Esophagus muscularis mucosa (tissue), 4 donors: ENCODE measurements around the gene HELZ. TPM values are rescaled to one million over a fixed set of nuclear protein-coding genes. Genes with fewer than 3 reads are reported as not detected.

Experiments
- DNase-seq: peaks from one replicate; pipeline ENCODE4 v3.0.0-alpha.2; 2017; ENCODE audit errors: extremely low spot score
- H3K27ac ChIP-seq, 4 donors: fragments of 200-600 bp; sonication (generic); replicated peaks in 1 of 4; 1 replicate in 3 of 4; 2 replicates in 1 of 4; pipeline ENCODE4 v1.5.1; 2016 to 2019; ENCODE audit warnings: mild to moderate bottlenecking in 1 of 4
- H3K27me3 ChIP-seq, 4 donors: fragments of 200-600 bp; sonication (generic); one replicate each; pipeline versions ENCODE4 v1.5.1 to v1.6.0; 2016 to 2019
- H3K36me3 ChIP-seq, 4 donors: fragments of 200-600 bp; sonication (generic); one replicate each; pipeline ENCODE4 v1.5.1; 2016 to 2019
- H3K4me1 ChIP-seq, 4 donors: fragments of 200-600 bp; sonication (generic); one replicate each; pipeline ENCODE4 v1.5.1; 2016 to 2019
- H3K4me3 ChIP-seq, 4 donors: fragments of 200-600 bp; sonication (generic); 1 replicate in 2 of 4; 2 replicates in 2 of 4; pipeline ENCODE4 v1.5.1; 2016 to 2019; ENCODE audit warnings: mild to moderate bottlenecking in 4 of 4, moderate library complexity in 1 of 4
- H3K9me3 ChIP-seq, 4 donors: fragments of 200-600 bp; sonication (generic); 1 replicate in 3 of 4; 2 replicates in 1 of 4; pipeline ENCODE4 v1.5.1; 2016 to 2019
- CTCF ChIP-seq, 3 experiments: fragments of 200-600 bp in 2 of 3; fragments of 450-650 bp in 1 of 3; sonication (generic) in 2 of 3; IDR thresholded peaks; one replicate each; pipeline ENCODE4 v1.5.1; 2017 to 2019; ENCODE audit warnings: antibody characterized with exemption in 3 of 3, mild to moderate bottlenecking in 2 of 3, moderate library complexity in 1 of 3
- EP300 ChIP-seq: sonication (generic); formaldehyde crosslinking; IDR thresholded peaks from one replicate; pipeline ENCODE4 v1.6.1; 2017; ENCODE audit warnings: antibody characterized with exemption
- POLR2A ChIP-seq: fragments of 450-650 bp; IDR thresholded peaks from one replicate; pipeline ENCODE4 v1.6.1; 2017; ENCODE audit warnings: antibody characterized with exemption, moderate library complexity, mild to moderate bottlenecking, low read depth
- POLR2AphosphoS5 ChIP-seq, 2 donors: sonication (generic); formaldehyde crosslinking; IDR thresholded peaks; one replicate each; pipeline ENCODE4 v1.6.1; 2017; ENCODE audit warnings: antibody characterized with exemption in 2 of 2
- WGBS: methylation state at CpG from one replicate; pipeline ENCODE4 v1.1.5; 2018; 5-methylcytosine and 5-hydroxymethylcytosine counted together
- intact Hi-C: fragments of 100-400 bp; cut with DNase I; formaldehyde crosslinking; loops from one replicate; pipeline ENCODE4 v1.15.1; 2023
- total RNA-seq, 4 donors: library from RNA; depleted of rRNA; stranded (reverse); fragments of >200 nt; gene quantifications; one replicate each; pipeline versions ENCODE4 v1.1.0 to v1.2.1, GENCODE V29; 2016

HELZ gene
- total RNA-seq, 4 donors from 2014 or later: 35.0 to 62.3 (median 45.8) TPM

GRCh38 chr17:67050066-67050465 lies 194.9 kb downstream of the HELZ start:
- H3K36me3 ChIP-seq: no peaks in the 10 kb centered on the region
- intact Hi-C loops: no loop called here
- peaks cover 0 to 28% (median 18%) of the 10 kb centered on the region in 4 donors for H3K9me3 ChIP-seq
- H3K27ac ChIP-seq: no peak overlapping the region
- no peak for TF ChIP-seq POLR2AphosphoS5 (IDR thresholded peaks at IDR 0.05)
- TF ChIP-seq EP300: no peak
- WGBS: 83% methylated on average over 1 of the region's 1 CpG
- H3K4me1 ChIP-seq: peaks cover 0 to 1% (median 0%) of the 10 kb centered on the region in 4 donors
- no peaks in the 10 kb centered on the region for H3K27me3 ChIP-seq
- no peak for DNase-seq
- H3K4me3 ChIP-seq: no peak overlapping the region

GRCh38 chr17:67049025-67049739 lies 195.8 kb downstream of the HELZ start:
- Histone ChIP-seq H3K4me1 (peaks cover 0 to 3% (median 0%) of the 10 kb centered on the region in 4 donors), H3K27ac (no peak overlapping the region), H3K36me3 (no peaks in the 10 kb centered on the region), H3K4me3 (no peak overlapping the region), H3K9me3 (peaks cover 0 to 28% (median 18%) of the 10 kb centered on the region in 4 donors), H3K27me3 (no peaks in the 10 kb centered on the region)
- no peak for DNase-seq
- no peak for TF ChIP-seq POLR2A
- TF ChIP-seq POLR2AphosphoS5 (IDR thresholded peaks at IDR 0.05): no peak
- TF ChIP-seq CTCF (IDR thresholded peaks at IDR 0.05): no peak
- no peak for TF ChIP-seq EP300
- intact Hi-C loops: no loop called here
- 86% methylated on average over 5 of the region's 5 CpGs for WGBS

GRCh38 chr17:67047382-67047781 lies 197.6 kb downstream of the HELZ start:
- H3K4me3 ChIP-seq: no peak overlapping the region
- DNase-seq: no peak
- peaks cover 0 to 28% (median 18%) of the 10 kb centered on the region in 4 donors for H3K9me3 ChIP-seq
- intact Hi-C loops: no loop called here
- WGBS: 75% methylated on average over 1 of the region's 1 CpG
- H3K27ac ChIP-seq: no peak overlapping the region
- H3K36me3 ChIP-seq: no peaks in the 10 kb centered on the region
- H3K27me3 ChIP-seq: peaks cover 0 to 3% (median 0%) of the 10 kb centered on the region in 4 donors
- no peak for TF ChIP-seq POLR2AphosphoS5 (IDR thresholded peaks at IDR 0.05)
- TF ChIP-seq EP300: no peak
- TF ChIP-seq CTCF (IDR thresholded peaks at IDR 0.05): no peak
- TF ChIP-seq POLR2A: no peak
- H3K4me1 ChIP-seq: peaks cover 0 to 3% (median 0%) of the 10 kb centered on the region in 4 donors

GRCh38 chr17:67046398-67046797 lies 198.6 kb downstream of the HELZ start:
- H3K4me1 ChIP-seq: peaks cover 0 to 3% (median 0%) of the 10 kb centered on the region in 4 donors
- H3K27me3 ChIP-seq: peaks cover 0 to 3% (median 0%) of the 10 kb centered on the region in 4 donors
- H3K4me3 ChIP-seq: no peak overlapping the region
- intact Hi-C loops: no loop called here
- no peak for TF ChIP-seq POLR2A
- TF ChIP-seq EP300: no peak
- TF ChIP-seq CTCF (IDR thresholded peaks at IDR 0.05): no peak
- TF ChIP-seq POLR2AphosphoS5 (IDR thresholded peaks at IDR 0.05): no peak
- H3K9me3 ChIP-seq: peaks cover 0 to 28% (median 18%) of the 10 kb centered on the region in 4 donors
- DNase-seq: no peak
- WGBS: 84% methylated on average over 4 of the region's 4 CpGs
- no peaks in the 10 kb centered on the region for H3K36me3 ChIP-seq
- no peak overlapping the region for H3K27ac ChIP-seq

GRCh38 chr17:67044940-67045339 lies 200.1 kb downstream of the HELZ start:
- H3K9me3 ChIP-seq: peaks cover 0 to 24% (median 16%) of the 10 kb centered on the region in 4 donors
- H3K4me3 ChIP-seq: no peak overlapping the region
- no peak for TF ChIP-seq POLR2A
- 92% methylated on average over 5 of the region's 5 CpGs for WGBS
- H3K36me3 ChIP-seq: no peaks in the 10 kb centered on the region
- peaks cover 0 to 3% (median 0%) of the 10 kb centered on the region in 4 donors for H3K27me3 ChIP-seq
- intact Hi-C loops: no loop called here
- DNase-seq: no peak
- peaks cover 0 to 3% (median 0%) of the 10 kb centered on the region in 4 donors for H3K4me1 ChIP-seq
- no peak overlapping the region for H3K27ac ChIP-seq
